ENCODE data around the gene ADAR.
A peak's percentile ranks its signal among the peaks of the same experiment; 100 is the strongest.

Gene ADAR

GRCh38 chr1:154557248-154557938 lies 50.6 kb downstream of the ADAR start:
- DNase-seq (ENCODE audit: low spot score): no peak

GRCh38 chr1:154556422-154556821 lies 51.6 kb downstream of the ADAR start:
- DNase-seq (ENCODE audit: low spot score): peak; percentile 69

GRCh38 chr1:154553056-154554030 lies 54.6 kb downstream of the ADAR start:
- DNase-seq (ENCODE audit: low spot score): no peak

GRCh38 chr1:154552036-154552435 lies 56.0 kb downstream of the ADAR start:
- DNase-seq (ENCODE audit: low spot score): no peak

- DNase-seq (ENCODE audit: low spot score): no peak
These were observed 56.5 kb downstream of the ADAR start for GRCh38 chr1:154551474-154551873.

- no peak for DNase-seq (ENCODE audit: low spot score)
These were observed 57.3 kb downstream of the ADAR start for GRCh38 chr1:154550657-154551056.

GRCh38 chr1:154550070-154550469 lies 57.9 kb downstream of the ADAR start:
- DNase-seq (ENCODE audit: low spot score): no peak

GRCh38 chr1:154549202-154549770 lies 58.7 kb downstream of the ADAR start:
- DNase-seq (ENCODE audit: low spot score): no peak

- no peak for DNase-seq (ENCODE audit: low spot score)
These were observed 60.0 kb downstream of the ADAR start for GRCh38 chr1:154548028-154548427.

- no peak for DNase-seq (ENCODE audit: low spot score)
These were observed 60.8 kb downstream of the ADAR start for GRCh38 chr1:154547105-154547732.

- DNase-seq (ENCODE audit: low spot score): peak; percentile 88
These were observed 61.5 kb downstream of the ADAR start for GRCh38 chr1:154546264-154547063.

GRCh38 chr1:154541231-154541630 lies 66.8 kb downstream of the ADAR start:
- DNase-seq (ENCODE audit: low spot score): no peak

- no peak for DNase-seq (ENCODE audit: low spot score)
These were observed 68.2 kb downstream of the ADAR start for GRCh38 chr1:154539486-154540483.

- DNase-seq (ENCODE audit: low spot score): peak; percentile 61
These were observed 71.4 kb downstream of the ADAR start for GRCh38 chr1:154536570-154536969.

GRCh38 chr1:154533952-154534844 lies 73.8 kb downstream of the ADAR start:
- no peak for DNase-seq (ENCODE audit: low spot score)
